HepG2 (cell line): ENCODE measurements around the gene PPP1R13B. TPM values are rescaled to one million over a fixed set of nuclear protein-coding genes. Genes with fewer than 3 reads are reported as not detected.

Source experiments
- ATAC-seq: fragments of 200-7000 bp; cut with Tn5 transposase; 3 replicates; pipeline ENCODE4 v1.9.1; 2020; ENCODE audit warnings: mild to moderate bottlenecking, moderate library complexity
- BruUV-seq: library from RNA; stranded (reverse); fragments of 400-500 nt; replicated peaks from 2 replicates; lab custom pipeline; 2021; lab: Mats Ljungman, UMichigan
- CTCF ChIA-PET: fragments of 300-600 bp; formaldehyde crosslinking; extraction: SDS; loops from one replicate; lab custom pipeline; 2021; ENCODE audit warnings: low total read pairs, inconsistent platforms, low intra/inter-chr PET ratio; lab: Yijun Ruan, JAX
- POLR2A ChIA-PET: fragments of 350-600 bp; sonication (Branson Sonifier 250); formaldehyde crosslinking; loops from one replicate; lab custom pipeline; 2020; ENCODE audit warnings: antibody characterized with exemption, inconsistent platforms; lab: Yijun Ruan, JAX
- DNase-seq: peaks from one replicate; pipeline ENCODE4 v3.0.0-alpha.2; 2015; ENCODE audit warnings: low spot score
- FAIRE-seq: peaks from 3 replicates; lab custom pipeline; 2011; peaks lifted over from hg19 to GRCh38; lab: Jason Lieb, UNC
- H2AFZ ChIP-seq: one replicate; pipeline ENCODE4 v1.6.1; 2011; ENCODE audit warnings: low read length, inconsistent platforms
- H3K27ac ChIP-seq: fragments of 300-600 bp; 3 replicates; pipeline ENCODE4 v1.8.0; 2011; ENCODE audit warnings: mixed run types, mild to moderate bottlenecking, mixed read lengths, low read length, inconsistent platforms; ENCODE audit not compliant: insufficient read depth; ENCODE audit errors: extremely low read length
- H3K27me3 ChIP-seq, 2 experiments: fragments of 200-600 bp in 1 of 2; 2 replicates in 1 of 2; 3 replicates in 1 of 2; pipeline versions ENCODE4 v1.6.0 to v1.8.0; 2011; ENCODE audit warnings: low read length in 2 of 2, mild to moderate bottlenecking in 2 of 2, moderate library complexity in 2 of 2, inconsistent platforms in 1 of 2; ENCODE audit not compliant: insufficient read depth in 2 of 2, control insufficient read depth in 1 of 2
- H3K36me3 ChIP-seq, 2 experiments: fragments of 200-600 bp in 1 of 2; replicated peaks in 1 of 2; 2 replicates in 1 of 2; 3 replicates in 1 of 2; pipeline versions ENCODE4 v1.5.1 to v1.8.0; 2011; ENCODE audit warnings: low read length in 2 of 2, inconsistent platforms in 1 of 2; ENCODE audit not compliant: insufficient read depth in 2 of 2, control insufficient read depth in 1 of 2
- H3K4me1 ChIP-seq: 2 replicates; pipeline ENCODE4 v1.5.1; 2012; ENCODE audit warnings: low read length, inconsistent platforms; ENCODE audit not compliant: insufficient read depth
- H3K4me2 ChIP-seq: 2 replicates; pipeline ENCODE4 v1.6.0; 2011; ENCODE audit warnings: low read depth, low read length, inconsistent platforms
- H3K4me3 ChIP-seq, 3 experiments: fragments of 200-600 bp in 1 of 3; sonication (generic), shearing (Covaris generic) in 1 of 3; replicated peaks in 1 of 3; 2 replicates each; pipeline ENCODE4 v1.5.1; 2011 to 2016; ENCODE audit warnings: low read length in 3 of 3, inconsistent platforms in 2 of 3, low read depth in 2 of 3, mild to moderate bottlenecking in 2 of 3, control low read depth in 1 of 3, mixed read lengths in 1 of 3; ENCODE audit not compliant: insufficient read depth in 1 of 3
- H3K79me2 ChIP-seq: one replicate; pipeline ENCODE4 v1.6.1; 2011; ENCODE audit warnings: low read length, inconsistent platforms; ENCODE audit not compliant: insufficient read depth
- H3K9ac ChIP-seq: 2 replicates; pipeline ENCODE4 v1.6.0; 2011; ENCODE audit warnings: mild to moderate bottlenecking, low read depth, low read length, inconsistent platforms; ENCODE audit not compliant: insufficient read depth
- H3K9me3 ChIP-seq: 2 replicates; pipeline ENCODE4 v1.5.1; 2012; ENCODE audit warnings: mild to moderate bottlenecking, low read length
- H4K20me1 ChIP-seq: 2 replicates; pipeline ENCODE4 v1.6.0; 2011; ENCODE audit warnings: inconsistent platforms, mild to moderate bottlenecking, low read length, moderate library complexity; ENCODE audit not compliant: insufficient read depth
- ATRX ChIP-seq: sonication (generic); formaldehyde crosslinking; IDR thresholded peaks from 2 replicates; pipeline ENCODE4 v1.4.0; 2020; ENCODE audit warnings: missing genetic modification reagents, borderline replicate concordance
- BCL6 ChIP-seq: IDR thresholded peaks from 2 replicates; pipeline ENCODE4 v1.6.1; 2016; ENCODE audit warnings: missing genetic modification reagents, missing compliant biosample characterization
- DNMT1 ChIP-seq: sonication (generic); formaldehyde crosslinking; IDR thresholded peaks from 2 replicates; pipeline ENCODE4 v1.5.1; 2020; ENCODE audit warnings: mild to moderate bottlenecking, missing genetic modification reagents
- ESRRA ChIP-seq: sonication (generic); formaldehyde crosslinking; IDR thresholded peaks from 2 replicates; pipeline ENCODE4 v1.5.1; 2020; ENCODE audit warnings: mild to moderate bottlenecking, low read depth, missing genetic modification reagents
- NCOA2 ChIP-seq: sonication (generic); formaldehyde crosslinking; IDR thresholded peaks from 2 replicates; pipeline ENCODE4 v1.8.0; 2022; ENCODE audit warnings: inconsistent platforms
- RARA ChIP-seq: IDR thresholded peaks from 2 replicates; pipeline ENCODE4 v1.6.1; 2016; ENCODE audit warnings: missing genetic modification reagents, missing compliant biosample characterization
- RFXANK ChIP-seq: IDR thresholded peaks from 2 replicates; pipeline ENCODE4 v1.6.1; 2016
- SIN3A ChIP-seq: IDR thresholded peaks from 2 replicates; pipeline ENCODE4 v1.6.1; 2011; ENCODE audit warnings: low read depth, mild to moderate bottlenecking, control low read depth, low read length, borderline replicate concordance
- ZBTB38 ChIP-seq: sonication (generic); formaldehyde crosslinking; IDR thresholded peaks from 2 replicates; pipeline ENCODE4 v1.5.1; 2020; ENCODE audit warnings: mild to moderate bottlenecking, missing genetic modification reagents
- ZNF124 ChIP-seq: sonication (generic); formaldehyde crosslinking; IDR thresholded peaks from 2 replicates; pipeline ENCODE4 v1.4.0; 2020; ENCODE audit warnings: missing genetic modification reagents
- ZNF296 ChIP-seq: sonication (generic); formaldehyde crosslinking; conservative IDR thresholded peaks from 2 replicates; pipeline ENCODE4 v1.5.0; 2020; ENCODE audit warnings: mild to moderate bottlenecking, missing genetic modification reagents
- ZNF3 ChIP-seq: IDR thresholded peaks from 2 replicates; pipeline ENCODE4 v1.7.0; 2017; ENCODE audit warnings: inconsistent platforms
- ZNF607 ChIP-seq: sonication (generic); formaldehyde crosslinking; IDR thresholded peaks from 2 replicates; pipeline ENCODE4 v1.5.1; 2020; ENCODE audit warnings: missing genetic modification reagents, mild to moderate bottlenecking, borderline replicate concordance
- ZNF614 ChIP-seq: IDR thresholded peaks from 2 replicates; pipeline ENCODE4 v1.6.1; 2018; ENCODE audit warnings: missing biosample characterization, missing genetic modification reagents, inconsistent platforms, borderline replicate concordance
- ZSCAN12 ChIP-seq: sonication (generic); formaldehyde crosslinking; IDR thresholded peaks from 2 replicates; pipeline ENCODE4 v1.9.0; 2021; ENCODE audit warnings: mild to moderate bottlenecking, missing genetic modification reagents
- WGBS: methylation state at CpG from one replicate; pipeline ENCODE4 v1.1.6; 2017; ENCODE audit warnings: low lambda C conversion rate; 5-methylcytosine and 5-hydroxymethylcytosine counted together
- in situ Hi-C: cut with HindIII; loops from 2 replicates; pipeline ENCODE4 v1.10.0; 2017; ENCODE audit warnings: low pct_unique_long_range_greater_than_20kb; ENCODE audit not compliant: extremely low pct_ligation_motif_present
- intact Hi-C: fragments of 100-400 bp; cut with micrococcal nuclease; formaldehyde crosslinking; loops from one replicate; pipeline ENCODE4 v1.10.0; 2022; ENCODE audit not compliant: unreplicated experiment
- polyA plus RNA-seq, 8 experiments: library from polyadenylated mRNA; depleted of rRNA in 3 of 8; stranded (reverse) in 7 of 8; unstranded in 1 of 8; fragments of >200 nt; fragmentation: Illumina TruSeq in 4 of 8; extraction: Trizol in 4 of 8; gene quantifications; 2 replicates each; pipeline versions ENCODE4 v1.2.1 to v1.2.3, GENCODE V29; 2011 to 2016; ENCODE audit warnings: low read depth in 4 of 8, missing spikeins in 1 of 8, mixed read lengths in 1 of 8; ENCODE audit not compliant: insufficient read depth in 1 of 8
- total RNA-seq, 5 experiments: library from RNA; depleted of rRNA; stranded (reverse); fragments of >200 nt; fragmentation: Illumina TruSeq; extraction: Trizol; gene quantifications; 2 replicates each; pipeline ENCODE4 v1.2.3, GENCODE V29; 2016; ENCODE audit warnings: low read depth in 1 of 5
- TF ChIP-seq, protein P1 (sequence below): sonication (generic); formaldehyde crosslinking; IDR thresholded peaks from 2 replicates; pipeline ENCODE4 v1.4.0; 2020; ENCODE audit warnings: missing genetic modification reagents, borderline replicate concordance
- TF ChIP-seq, protein P2 (sequence below): IDR thresholded peaks from 2 replicates; pipeline ENCODE4 v1.6.1; 2016; ENCODE audit warnings: missing genetic modification reagents, missing compliant biosample characterization
- TF ChIP-seq, protein P3 (sequence below): sonication (generic); formaldehyde crosslinking; IDR thresholded peaks from 2 replicates; pipeline ENCODE4 v1.9.0; 2022; ENCODE audit warnings: low read depth, missing genetic modification reagents

Gene PPP1R13B
- total and polyA plus RNA-seq, 2 of the 13 experiments (the other 11 are each of a cell fraction or from before 2014, with no cell fraction given): 4.6 to 9.4 TPM

DNA sequence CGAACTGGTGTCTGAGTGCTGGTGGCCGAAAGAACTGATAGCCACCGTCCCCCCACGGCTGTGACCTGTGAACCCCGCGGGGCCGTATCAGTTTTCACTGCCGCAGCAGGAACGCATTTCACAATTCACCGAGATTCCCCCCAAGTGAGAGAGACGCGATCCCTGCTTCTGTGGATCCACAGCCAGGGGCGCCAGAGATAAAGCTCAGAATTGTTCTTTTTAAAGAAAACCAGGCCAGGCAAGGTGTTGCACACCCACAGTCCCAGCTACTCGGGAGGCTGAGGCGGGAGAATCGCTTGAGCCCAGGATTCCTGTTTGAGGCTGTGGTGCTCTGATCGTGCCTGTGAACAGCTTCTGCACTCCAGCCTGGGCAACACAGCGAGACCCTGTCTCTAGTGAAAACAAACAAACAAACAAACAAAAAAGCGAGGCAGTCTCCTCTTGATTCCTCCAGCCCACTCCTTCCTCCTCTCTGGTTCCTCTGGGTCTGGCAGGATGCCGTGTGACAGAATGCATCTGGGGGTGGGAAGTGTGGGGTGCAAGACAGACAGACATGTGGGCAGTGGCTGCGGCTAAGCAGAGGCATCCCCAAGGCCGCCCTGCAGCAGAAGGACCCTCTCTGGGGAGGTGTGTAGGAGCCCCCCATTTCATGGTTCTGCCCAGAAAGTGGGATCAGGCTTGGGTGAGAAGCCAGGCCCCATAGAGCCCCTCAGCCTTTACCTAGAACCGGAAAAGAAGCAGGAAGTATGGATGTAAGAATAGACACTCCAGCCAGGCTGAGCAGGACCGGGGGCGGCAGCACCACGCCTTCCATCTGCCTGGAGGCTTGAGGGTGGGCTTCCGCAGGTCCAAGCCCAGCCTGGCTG is 39.2 kb upstream of the PPP1R13B start (continued):
- TF ChIP-seq, protein P1, sequence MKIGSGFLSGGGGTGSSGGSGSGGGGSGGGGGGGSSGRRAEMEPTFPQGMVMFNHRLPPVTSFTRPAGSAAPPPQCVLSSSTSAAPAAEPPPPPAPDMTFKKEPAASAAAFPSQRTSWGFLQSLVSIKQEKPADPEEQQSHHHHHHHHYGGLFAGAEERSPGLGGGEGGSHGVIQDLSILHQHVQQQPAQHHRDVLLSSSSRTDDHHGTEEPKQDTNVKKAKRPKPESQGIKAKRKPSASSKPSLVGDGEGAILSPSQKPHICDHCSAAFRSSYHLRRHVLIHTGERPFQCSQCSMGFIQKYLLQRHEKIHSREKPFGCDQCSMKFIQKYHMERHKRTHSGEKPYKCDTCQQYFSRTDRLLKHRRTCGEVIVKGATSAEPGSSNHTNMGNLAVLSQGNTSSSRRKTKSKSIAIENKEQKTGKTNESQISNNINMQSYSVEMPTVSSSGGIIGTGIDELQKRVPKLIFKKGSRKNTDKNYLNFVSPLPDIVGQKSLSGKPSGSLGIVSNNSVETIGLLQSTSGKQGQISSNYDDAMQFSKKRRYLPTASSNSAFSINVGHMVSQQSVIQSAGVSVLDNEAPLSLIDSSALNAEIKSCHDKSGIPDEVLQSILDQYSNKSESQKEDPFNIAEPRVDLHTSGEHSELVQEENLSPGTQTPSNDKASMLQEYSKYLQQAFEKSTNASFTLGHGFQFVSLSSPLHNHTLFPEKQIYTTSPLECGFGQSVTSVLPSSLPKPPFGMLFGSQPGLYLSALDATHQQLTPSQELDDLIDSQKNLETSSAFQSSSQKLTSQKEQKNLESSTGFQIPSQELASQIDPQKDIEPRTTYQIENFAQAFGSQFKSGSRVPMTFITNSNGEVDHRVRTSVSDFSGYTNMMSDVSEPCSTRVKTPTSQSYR (CRISPR knock-in tag): peak; percentile 80
- peak; percentile 44; the same call in 1 of the 2 replicates for TF ChIP-seq NCOA2 (CRISPR knock-in tag)
- no peak for TF ChIP-seq RFXANK (CRISPR knock-in tag)
- TF ChIP-seq ZNF614 (CRISPR knock-in tag): 0 out of 2 replicates have a peak, but pooled peaks have one; percentile 39
- 0 out of 2 replicates have a peak, but pooled peaks have one; percentile 25 for TF ChIP-seq BCL6 (CRISPR knock-in tag)
- no peak for TF ChIP-seq ZSCAN12

DNA sequence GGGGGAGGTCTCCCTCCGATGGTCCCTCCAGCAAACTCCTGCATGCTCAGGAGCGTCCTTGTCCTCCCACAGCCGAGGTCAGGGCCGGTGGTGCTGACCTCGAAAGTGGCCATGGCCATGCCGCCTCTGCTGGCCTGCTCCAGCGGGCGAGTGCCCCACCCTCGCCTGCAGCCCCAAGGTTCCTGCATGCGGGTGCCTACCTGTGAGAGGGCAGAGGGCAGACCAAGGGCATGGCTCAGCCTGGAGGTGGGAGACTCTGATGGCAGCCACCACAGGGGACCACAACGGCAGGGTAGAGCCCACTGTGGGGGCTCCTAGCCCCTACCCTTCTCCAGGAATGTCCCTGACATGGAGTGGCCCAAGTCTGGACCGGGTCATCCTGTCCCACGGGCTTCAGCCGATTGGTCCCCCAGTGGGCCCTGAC is 38.1 kb upstream of the PPP1R13B start:
- ChIA-PET CTCF (interaction anchor here (1.4 kb wide), 1 partner anchor 15 kb away, joined by 5 read pairs; no protein-coding TSS in a partner anchor), POLR2A (interaction anchor here (1.0 to 1.3 kb wide), 2 partner anchors 12 to 15 kb away, joined by 3 to 10 read pairs; no protein-coding TSS in a partner anchor)
- Histone ChIP-seq H3K79me2 (no peaks in the 10 kb centered on the region), H3K27ac (peak overlapping the region; percentile 62), H3K4me1 (peaks cover 90% of the 10 kb centered on the region), H3K9me3 (no peaks in the 10 kb centered on the region), H3K36me3 (no peaks in the 10 kb centered on the region), H3K9ac (no peak overlapping the region), H2AFZ (no peak overlapping the region), H3K27me3 (no peaks in the 10 kb centered on the region), H3K4me3 (no peak overlapping the region), H4K20me1 (no peaks in the 10 kb centered on the region), H3K4me2 (peak overlapping the region; percentile 64; the same call in 1 of the 2 replicates)
- FAIRE-seq (no peak), DNase-seq (no peak), ATAC-seq (no peak)
- BruUV-seq: no TSS peak
- in situ Hi-C loops: no loop called here
- 20% methylated on average over 2 of the region's 14 CpGs for WGBS
- intact Hi-C loops: loop anchor here (5.0 kb wide), 1 partner anchor 38 kb away; the partner anchor contains the start of gene PPP1R13B
- TF ChIP-seq DNMT1 (CRISPR knock-in tag) (peak; percentile 32; the same call in 1 of the 2 replicates), ZNF124 (CRISPR knock-in tag) (no peak), SIN3A (no peak), ZBTB38 (peak; percentile 96), ZNF3 (no peak), ATRX (CRISPR knock-in tag) (no peak), ZNF607 (CRISPR knock-in tag) (0 out of 2 replicates have a peak, but pooled peaks have one; percentile 50), ZNF296 (CRISPR knock-in tag) (peak; percentile 96), RARA (peak; percentile 94), ESRRA (CRISPR knock-in tag) (peak; percentile 80)
- TF ChIP-seq, protein P2, sequence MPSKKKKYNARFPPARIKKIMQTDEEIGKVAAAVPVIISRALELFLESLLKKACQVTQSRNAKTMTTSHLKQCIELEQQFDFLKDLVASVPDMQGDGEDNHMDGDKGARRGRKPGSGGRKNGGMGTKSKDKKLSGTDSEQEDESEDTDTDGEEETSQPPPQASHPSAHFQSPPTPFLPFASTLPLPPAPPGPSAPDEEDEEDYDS (CRISPR knock-in tag): no peak
- TF ChIP-seq, protein P3, sequence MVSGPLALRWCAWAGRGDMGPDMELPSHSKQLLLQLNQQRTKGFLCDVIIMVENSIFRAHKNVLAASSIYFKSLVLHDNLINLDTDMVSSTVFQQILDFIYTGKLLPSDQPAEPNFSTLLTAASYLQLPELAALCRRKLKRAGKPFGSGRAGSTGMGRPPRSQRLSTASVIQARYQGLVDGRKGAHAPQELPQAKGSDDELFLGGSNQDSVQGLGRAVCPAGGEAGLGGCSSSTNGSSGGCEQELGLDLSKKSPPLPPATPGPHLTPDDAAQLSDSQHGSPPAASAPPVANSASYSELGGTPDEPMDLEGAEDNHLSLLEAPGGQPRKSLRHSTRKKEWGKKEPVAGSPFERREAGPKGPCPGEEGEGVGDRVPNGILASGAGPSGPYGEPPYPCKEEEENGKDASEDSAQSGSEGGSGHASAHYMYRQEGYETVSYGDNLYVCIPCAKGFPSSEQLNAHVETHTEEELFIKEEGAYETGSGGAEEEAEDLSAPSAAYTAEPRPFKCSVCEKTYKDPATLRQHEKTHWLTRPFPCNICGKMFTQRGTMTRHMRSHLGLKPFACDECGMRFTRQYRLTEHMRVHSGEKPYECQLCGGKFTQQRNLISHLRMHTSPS (CRISPR knock-in tag): peak; percentile 94
